ENCODE results near the gene L3MBTL2.

DNA sequence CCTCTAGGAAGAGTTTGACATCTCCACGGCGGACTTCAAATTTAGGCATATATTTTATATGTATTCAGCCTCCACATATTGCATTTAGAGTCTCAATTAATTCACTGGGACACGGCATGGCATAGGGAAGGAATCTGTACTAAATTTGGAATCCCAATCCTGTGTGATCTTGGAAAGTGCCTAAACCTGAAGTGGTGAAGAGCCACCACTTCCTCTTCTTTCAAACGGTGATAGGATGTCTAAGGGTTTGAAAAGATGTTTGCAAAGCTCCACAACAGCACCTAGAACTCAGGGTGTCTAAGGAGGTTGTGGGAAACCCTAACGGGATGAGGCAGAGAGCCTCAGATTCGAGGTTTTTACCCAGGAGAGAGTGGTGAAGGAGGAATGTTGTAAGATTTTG is 1.0 kb upstream of the L3MBTL2 start:
- TF ChIP-seq, protein P1, sequence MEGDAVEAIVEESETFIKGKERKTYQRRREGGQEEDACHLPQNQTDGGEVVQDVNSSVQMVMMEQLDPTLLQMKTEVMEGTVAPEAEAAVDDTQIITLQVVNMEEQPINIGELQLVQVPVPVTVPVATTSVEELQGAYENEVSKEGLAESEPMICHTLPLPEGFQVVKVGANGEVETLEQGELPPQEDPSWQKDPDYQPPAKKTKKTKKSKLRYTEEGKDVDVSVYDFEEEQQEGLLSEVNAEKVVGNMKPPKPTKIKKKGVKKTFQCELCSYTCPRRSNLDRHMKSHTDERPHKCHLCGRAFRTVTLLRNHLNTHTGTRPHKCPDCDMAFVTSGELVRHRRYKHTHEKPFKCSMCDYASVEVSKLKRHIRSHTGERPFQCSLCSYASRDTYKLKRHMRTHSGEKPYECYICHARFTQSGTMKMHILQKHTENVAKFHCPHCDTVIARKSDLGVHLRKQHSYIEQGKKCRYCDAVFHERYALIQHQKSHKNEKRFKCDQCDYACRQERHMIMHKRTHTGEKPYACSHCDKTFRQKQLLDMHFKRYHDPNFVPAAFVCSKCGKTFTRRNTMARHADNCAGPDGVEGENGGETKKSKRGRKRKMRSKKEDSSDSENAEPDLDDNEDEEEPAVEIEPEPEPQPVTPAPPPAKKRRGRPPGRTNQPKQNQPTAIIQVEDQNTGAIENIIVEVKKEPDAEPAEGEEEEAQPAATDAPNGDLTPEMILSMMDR (conservative IDR thresholded peaks at IDR 0.05) = no peak
- no peak for TF ChIP-seq EZH2 (IDR thresholded peaks at IDR 0.05; ENCODE audit: low read depth)
